Suprapubic skin (tissue), 4 donors: ENCODE measurements around the gene CHAF1A.

Experiments used
- CTCF ChIP-seq, 2 donors: fragments of 200-600 bp in 1 of 2; fragments of 450-650 bp in 1 of 2; sonication (generic) in 1 of 2; IDR thresholded peaks; one replicate each; pipeline ENCODE4 v1.5.1; 2016 to 2019; ENCODE audit warnings: antibody characterized with exemption in 2 of 2, mild to moderate bottlenecking in 1 of 2, moderate library complexity in 1 of 2
- EP300 ChIP-seq: sonication (generic); formaldehyde crosslinking; IDR thresholded peaks from one replicate; pipeline ENCODE4 v1.6.1; 2017; ENCODE audit warnings: antibody characterized with exemption
- POLR2A ChIP-seq, 2 donors: fragments of 450-650 bp; IDR thresholded peaks; one replicate each; pipeline ENCODE4 v1.6.1; 2017; ENCODE audit warnings: antibody characterized with exemption in 2 of 2, mild to moderate bottlenecking in 2 of 2, moderate library complexity in 2 of 2
- POLR2AphosphoS5 ChIP-seq, 3 donors: sonication (generic); formaldehyde crosslinking; IDR thresholded peaks; one replicate each; pipeline ENCODE4 v1.6.1; 2017; ENCODE audit warnings: antibody characterized with exemption in 3 of 3

- peak; percentile 96 to 100 for TF ChIP-seq CTCF (IDR thresholded peaks at IDR 0.05)
- TF ChIP-seq POLR2AphosphoS5 (IDR thresholded peaks at IDR 0.05): peak; percentile 5 to 80 (median 62)
- peak; percentile 37 to 63 for TF ChIP-seq POLR2A (IDR thresholded peaks at IDR 0.05)
- no peak for TF ChIP-seq EP300
Measured at GRCh38 chr19:4400135-4400936, 2.1 kb upstream of the CHAF1A start, which contains the start of gene SH3GL1.
